Measurements from ENCODE around the gene GFER. TPM values are rescaled to one million over a fixed set of nuclear protein-coding genes. Genes with fewer than 3 reads are reported as not detected.
A peak's percentile ranks its signal among the peaks of the same experiment; 100 is the strongest.

GFER gene
- total and polyA plus RNA-seq, 11 donors, result 18.0 to 51.1 (median 23.8) TPM

DNA sequence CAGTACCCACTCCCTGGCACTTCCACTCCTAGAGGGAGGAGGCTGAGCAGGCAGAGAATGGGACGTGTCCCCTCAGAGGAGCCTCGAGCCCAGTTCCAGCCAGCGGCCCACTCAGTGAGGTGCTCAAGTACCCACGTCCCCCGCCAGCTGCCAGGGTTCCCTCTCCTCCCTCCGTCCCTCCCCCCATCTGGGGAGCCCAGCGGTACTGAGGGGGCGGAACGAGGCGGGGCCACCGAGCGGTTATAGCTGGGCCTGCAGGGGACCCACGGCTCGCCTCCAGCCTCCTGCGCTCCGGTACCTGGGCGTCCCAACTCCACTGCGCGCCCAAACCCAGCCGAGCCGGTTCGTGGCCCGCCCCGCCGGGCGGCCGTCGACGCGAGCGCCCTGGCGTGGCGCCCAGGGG, 35.5 kb downstream of the GFER start, which contains the start of gene NPW:
NPW (plus strand) TSS at position 268 of the 403 bp plus-strand sequence.
- Histone ChIP-seq H3K9me3 (no peaks in the 10 kb centered on the region), H3K4me3 (peak within 1 kb of the TSS in 4 of 12 donors; percentile 3 to 22 (median 16)), H3K4me1 (peaks cover 0 to 36% (median 26%) of the 10 kb centered on the region in 12 donors), H3K36me3 (no peaks in the 10 kb centered on the region), H3K27me3 (peaks cover 10 to 40% (median 30%) of the 10 kb centered on the region in 9 donors), H3K27ac (no peak within 1 kb of the TSS)
- intact Hi-C loops (cut with DNase I), result loop anchor here in 1 of 10 donors (5.0 kb wide), 1 partner anchor 33 kb away; no protein-coding TSS in a partner anchor
- TF ChIP-seq, protein P1, sequence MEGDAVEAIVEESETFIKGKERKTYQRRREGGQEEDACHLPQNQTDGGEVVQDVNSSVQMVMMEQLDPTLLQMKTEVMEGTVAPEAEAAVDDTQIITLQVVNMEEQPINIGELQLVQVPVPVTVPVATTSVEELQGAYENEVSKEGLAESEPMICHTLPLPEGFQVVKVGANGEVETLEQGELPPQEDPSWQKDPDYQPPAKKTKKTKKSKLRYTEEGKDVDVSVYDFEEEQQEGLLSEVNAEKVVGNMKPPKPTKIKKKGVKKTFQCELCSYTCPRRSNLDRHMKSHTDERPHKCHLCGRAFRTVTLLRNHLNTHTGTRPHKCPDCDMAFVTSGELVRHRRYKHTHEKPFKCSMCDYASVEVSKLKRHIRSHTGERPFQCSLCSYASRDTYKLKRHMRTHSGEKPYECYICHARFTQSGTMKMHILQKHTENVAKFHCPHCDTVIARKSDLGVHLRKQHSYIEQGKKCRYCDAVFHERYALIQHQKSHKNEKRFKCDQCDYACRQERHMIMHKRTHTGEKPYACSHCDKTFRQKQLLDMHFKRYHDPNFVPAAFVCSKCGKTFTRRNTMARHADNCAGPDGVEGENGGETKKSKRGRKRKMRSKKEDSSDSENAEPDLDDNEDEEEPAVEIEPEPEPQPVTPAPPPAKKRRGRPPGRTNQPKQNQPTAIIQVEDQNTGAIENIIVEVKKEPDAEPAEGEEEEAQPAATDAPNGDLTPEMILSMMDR (IDR thresholded peaks at IDR 0.05), result no peak
- TF ChIP-seq POLR2A (IDR thresholded peaks at IDR 0.05), result no peak
- ATAC-seq (no peak), DNase-seq (peak in 1 of 5 donors; percentile 25)
- WGBS, 4 donors, result 2 to 21% (median 5%) methylated on average over 5 to 33 of the region's 33 CpGs

DNA sequence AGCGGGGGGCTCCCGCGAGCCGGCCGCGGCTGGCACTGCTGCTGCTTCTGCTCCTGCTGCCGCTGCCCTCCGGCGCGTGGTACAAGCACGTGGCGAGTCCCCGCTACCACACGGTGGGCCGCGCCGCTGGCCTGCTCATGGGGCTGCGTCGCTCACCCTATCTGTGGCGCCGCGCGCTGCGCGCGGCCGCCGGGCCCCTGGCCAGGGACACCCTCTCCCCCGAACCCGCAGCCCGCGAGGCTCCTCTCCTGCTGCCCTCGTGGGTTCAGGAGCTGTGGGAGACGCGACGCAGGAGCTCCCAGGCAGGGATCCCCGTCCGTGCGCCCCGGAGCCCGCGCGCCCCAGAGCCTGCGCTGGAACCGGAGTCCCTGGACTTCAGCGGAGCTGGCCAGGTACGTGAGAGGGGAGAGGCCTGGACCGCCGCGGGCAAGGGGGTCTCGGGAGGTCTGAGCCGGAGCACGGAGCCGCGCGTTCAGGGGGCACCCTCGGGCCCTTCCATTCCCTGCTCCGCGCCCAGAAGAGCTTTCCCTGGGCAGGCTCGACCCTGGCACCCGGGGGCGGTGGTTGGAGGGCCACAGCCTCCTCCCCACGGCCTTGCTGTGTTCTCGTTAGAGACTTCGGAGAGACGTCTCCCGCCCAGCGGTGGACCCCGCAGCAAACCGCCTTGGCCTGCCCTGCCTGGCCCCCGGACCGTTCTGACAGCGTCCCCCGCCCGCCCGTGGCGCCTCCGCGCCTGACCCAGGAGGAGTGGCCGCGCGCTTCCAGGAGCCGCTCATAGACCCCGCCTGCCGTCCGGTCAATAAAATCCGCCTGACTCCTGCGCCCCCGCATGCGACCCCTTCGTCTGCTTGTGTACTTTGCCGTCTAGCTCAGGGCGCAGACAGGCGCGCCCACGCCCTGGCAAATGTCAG, 36.2 kb downstream of the GFER start:
- ATAC-seq, result no peak
- peaks cover 0 to 42% (median 30%) of the 10 kb centered on the region in 12 donors for H3K4me1 ChIP-seq
- H3K36me3 ChIP-seq, result no peaks in the 10 kb centered on the region
- H3K9me3 ChIP-seq, result no peaks in the 10 kb centered on the region
- 1 to 4% (median 1%) methylated on average over 35 to 96 of the region's 96 CpGs for WGBS, 4 donors
- H3K27me3 ChIP-seq, result peaks cover 10 to 40% (median 30%) of the 10 kb centered on the region in 9 donors
- TF ChIP-seq, protein P1 (IDR thresholded peaks at IDR 0.05), result no peak
- no peak for TF ChIP-seq POLR2A (IDR thresholded peaks at IDR 0.05)
- intact Hi-C loops (cut with DNase I), result loop anchor here in 4 of 10 donors (5.0 to 10.0 kb wide), 5 partner anchors 32 to 132 kb away; no protein-coding TSS in a partner anchor
- peak overlapping the region in 4 of 12 donors; percentile 3 to 22 (median 16) for H3K4me3 ChIP-seq
- no peak for DNase-seq
- H3K27ac ChIP-seq, result no peak overlapping the region

DNA sequence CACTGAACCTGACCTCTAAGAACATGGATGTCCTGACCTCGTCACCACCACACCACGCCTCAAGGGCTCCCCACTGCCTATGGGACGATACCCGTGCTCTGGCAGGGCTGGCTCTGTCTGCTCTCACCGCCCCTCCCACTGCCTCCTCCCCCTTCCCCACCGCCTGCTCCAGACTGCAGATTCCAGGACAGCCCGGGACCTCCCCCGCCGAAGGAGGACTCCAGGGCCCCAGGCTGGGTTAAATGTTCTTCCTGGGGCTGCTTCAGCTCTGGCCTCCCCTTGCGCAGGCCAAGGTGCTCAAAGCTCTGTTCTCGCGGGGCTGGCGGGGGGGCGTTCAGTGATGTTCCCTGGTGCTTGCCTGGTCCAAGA, 38.7 kb downstream of the GFER start:
- peaks cover 10 to 43% (median 32%) of the 10 kb centered on the region in 9 donors for H3K27me3 ChIP-seq
- 0 to 3% (median 1%) methylated on average over 1 to 14 of the region's 14 CpGs for WGBS, 4 donors
- peak; percentile 1 to 11 (median 6) for ATAC-seq
- no peaks in the 10 kb centered on the region for H3K36me3 ChIP-seq
- H3K4me3 ChIP-seq, result peak overlapping the region in 10 of 12 donors; percentile 1 to 47 (median 42)
- H3K9me3 ChIP-seq, result no peaks in the 10 kb centered on the region
- H3K27ac ChIP-seq, result peak overlapping the region in 5 of 12 donors; percentile 80 to 97 (median 86)
- no peak for DNase-seq
- no peak for TF ChIP-seq POLR2A (IDR thresholded peaks at IDR 0.05)
- TF ChIP-seq, protein P1 (IDR thresholded peaks at IDR 0.05), result no peak
- intact Hi-C loops (cut with DNase I), result loop anchor here (1.0 to 10.0 kb wide), 10 partner anchors 25 to 131 kb away; partner anchors contain the start of genes NTHL1 (in 2 of the 10) and TSC2 (in 2 of the 10)
- peaks cover 0 to 61% (median 47%) of the 10 kb centered on the region in 12 donors for H3K4me1 ChIP-seq
